Stomach (tissue), 9 donors: Measurements from ENCODE around the gene PNPLA8. TPM values are rescaled to one million over a fixed set of nuclear protein-coding genes. Genes with fewer than 3 reads are reported as not detected.

Experiments used
- DNase-seq, 2 donors: peaks; one replicate each; pipeline versions ENCODE4 v3.0.0 to v3.0.0-alpha.2; 2013 to 2019
- H3K27ac ChIP-seq, 5 donors: fragments of 200-600 bp in 4 of 5; sonication (generic) in 4 of 5; one replicate each; pipeline ENCODE4 v1.5.1; 2013 to 2019; ENCODE audit warnings: mild to moderate bottlenecking in 1 of 5, moderate library complexity in 1 of 5
- H3K27me3 ChIP-seq, 3 donors: fragments of 200-600 bp; sonication (generic); one replicate each; pipeline ENCODE4 v1.5.1; 2017 to 2019; ENCODE audit warnings: mixed run types in 1 of 3
- H3K36me3 ChIP-seq, 4 donors: fragments of 200-600 bp; sonication (generic); 1 replicate in 3 of 4; 2 replicates in 1 of 4; pipeline ENCODE4 v1.5.1; 2016 to 2019
- H3K4me1 ChIP-seq, 4 donors: fragments of 200-600 bp; sonication (generic); one replicate each; pipeline ENCODE4 v1.5.1; 2016 to 2019
- H3K4me3 ChIP-seq, 4 donors: fragments of 200-600 bp; sonication (generic) in 3 of 4; one replicate each; pipeline ENCODE4 v1.5.1; 2016 to 2019; ENCODE audit warnings: mild to moderate bottlenecking in 1 of 4
- H3K9me3 ChIP-seq, 4 donors: fragments of 200-600 bp; sonication (generic); one replicate each; pipeline ENCODE4 v1.5.1; 2016 to 2019
- EP300 ChIP-seq: sonication (generic); formaldehyde crosslinking; IDR thresholded peaks from one replicate; pipeline ENCODE4 v1.6.1; 2017; ENCODE audit warnings: antibody characterized with exemption
- POLR2A ChIP-seq, 4 donors: fragments of 450-650 bp; IDR thresholded peaks; one replicate each; pipeline ENCODE4 v1.6.1; 2016; ENCODE audit warnings: antibody characterized with exemption in 4 of 4, control low read depth in 2 of 4, mild to moderate bottlenecking in 1 of 4, moderate library complexity in 1 of 4
- POLR2AphosphoS5 ChIP-seq, 3 donors: sonication (generic); formaldehyde crosslinking; IDR thresholded peaks; one replicate each; pipeline ENCODE4 v1.6.1; 2016; ENCODE audit warnings: antibody characterized with exemption in 3 of 3
- WGBS, 5 donors: extraction: QIAGEN DNeasy Blood & Tissue Kit in 3 of 5; methylation state at CpG; one replicate each; pipeline versions ENCODE4 v1.1.5 to v1.1.7; 2013 to 2018; 5-methylcytosine and 5-hydroxymethylcytosine counted together
- intact Hi-C: fragments of 100-400 bp; cut with DNase I; formaldehyde crosslinking; loops from one replicate; pipeline ENCODE4 v1.15.1; 2023; ENCODE audit warnings: low total_unique reads
- polyA plus RNA-seq, 3 donors: library from polyadenylated mRNA; stranded (reverse); fragments of 200-250 nt; gene quantifications; one replicate each; pipeline ENCODE4 v1.2.3, GENCODE V29; 2013
- total RNA-seq, 5 donors: library from RNA; depleted of rRNA; stranded (reverse); fragments of >200 nt; gene quantifications; one replicate each; pipeline versions ENCODE4 v1.1.0 to v1.2.3, GENCODE V29; 2014 to 2016
- TF ChIP-seq, protein P1 (sequence below), 7 experiments: fragments of 450-650 bp in 4 of 7; fragments of 200-600 bp in 3 of 7; sonication (generic) in 3 of 7; IDR thresholded peaks; one replicate each; pipeline ENCODE4 v1.5.1; 2016 to 2019; ENCODE audit warnings: antibody characterized with exemption in 7 of 7, control low read depth in 2 of 7, mild to moderate bottlenecking in 1 of 7
- donor health status: healthy with polysubstance abuse.
- donor health status: Bipolar disorder and iron deficiency.
- donor health status: healthy.

The PNPLA8 gene
- total and polyA plus RNA-seq, 8 donors: 0.87 to 43.5 (median 16.7) TPM

- TF ChIP-seq, protein P1, sequence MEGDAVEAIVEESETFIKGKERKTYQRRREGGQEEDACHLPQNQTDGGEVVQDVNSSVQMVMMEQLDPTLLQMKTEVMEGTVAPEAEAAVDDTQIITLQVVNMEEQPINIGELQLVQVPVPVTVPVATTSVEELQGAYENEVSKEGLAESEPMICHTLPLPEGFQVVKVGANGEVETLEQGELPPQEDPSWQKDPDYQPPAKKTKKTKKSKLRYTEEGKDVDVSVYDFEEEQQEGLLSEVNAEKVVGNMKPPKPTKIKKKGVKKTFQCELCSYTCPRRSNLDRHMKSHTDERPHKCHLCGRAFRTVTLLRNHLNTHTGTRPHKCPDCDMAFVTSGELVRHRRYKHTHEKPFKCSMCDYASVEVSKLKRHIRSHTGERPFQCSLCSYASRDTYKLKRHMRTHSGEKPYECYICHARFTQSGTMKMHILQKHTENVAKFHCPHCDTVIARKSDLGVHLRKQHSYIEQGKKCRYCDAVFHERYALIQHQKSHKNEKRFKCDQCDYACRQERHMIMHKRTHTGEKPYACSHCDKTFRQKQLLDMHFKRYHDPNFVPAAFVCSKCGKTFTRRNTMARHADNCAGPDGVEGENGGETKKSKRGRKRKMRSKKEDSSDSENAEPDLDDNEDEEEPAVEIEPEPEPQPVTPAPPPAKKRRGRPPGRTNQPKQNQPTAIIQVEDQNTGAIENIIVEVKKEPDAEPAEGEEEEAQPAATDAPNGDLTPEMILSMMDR (IDR thresholded peaks at IDR 0.05): no peak
- TF ChIP-seq POLR2A (IDR thresholded peaks at IDR 0.05) (no peak), POLR2AphosphoS5 (IDR thresholded peaks at IDR 0.05) (no peak), EP300 (no peak)
- no peaks in the 10 kb centered on the region for H3K36me3 ChIP-seq
- no peaks in the 10 kb centered on the region for H3K27me3 ChIP-seq
- WGBS, 5 donors: 69 to 92% (median 85%) methylated on average over 1 of the region's 1 CpG
- no peak overlapping the region for H3K4me3 ChIP-seq
- H3K9me3 ChIP-seq: no peaks in the 10 kb centered on the region
- no peak overlapping the region for H3K27ac ChIP-seq
- no peak for DNase-seq
- H3K4me1 ChIP-seq: no peaks in the 10 kb centered on the region
- intact Hi-C loops: no loop called here
Observed at GRCh38 chr7:108431099-108431498, 94.8 kb downstream of the PNPLA8 start.

- DNase-seq: no peak
- no peak overlapping the region for H3K4me3 ChIP-seq
- 18 to 39% (median 36%) methylated on average over 1 of the region's 1 CpG for WGBS, 5 donors
- no peaks in the 10 kb centered on the region for H3K9me3 ChIP-seq
- H3K27ac ChIP-seq: no peak overlapping the region
- H3K4me1 ChIP-seq: no peaks in the 10 kb centered on the region
- TF ChIP-seq POLR2A (IDR thresholded peaks at IDR 0.05) (no peak), EP300 (no peak), POLR2AphosphoS5 (IDR thresholded peaks at IDR 0.05) (no peak)
- TF ChIP-seq, protein P1 (IDR thresholded peaks at IDR 0.05): no peak
- intact Hi-C loops: no loop called here
- no peaks in the 10 kb centered on the region for H3K36me3 ChIP-seq
- no peaks in the 10 kb centered on the region for H3K27me3 ChIP-seq
Observed at GRCh38 chr7:108430664-108431063, 95.3 kb downstream of the PNPLA8 start.

DNA sequence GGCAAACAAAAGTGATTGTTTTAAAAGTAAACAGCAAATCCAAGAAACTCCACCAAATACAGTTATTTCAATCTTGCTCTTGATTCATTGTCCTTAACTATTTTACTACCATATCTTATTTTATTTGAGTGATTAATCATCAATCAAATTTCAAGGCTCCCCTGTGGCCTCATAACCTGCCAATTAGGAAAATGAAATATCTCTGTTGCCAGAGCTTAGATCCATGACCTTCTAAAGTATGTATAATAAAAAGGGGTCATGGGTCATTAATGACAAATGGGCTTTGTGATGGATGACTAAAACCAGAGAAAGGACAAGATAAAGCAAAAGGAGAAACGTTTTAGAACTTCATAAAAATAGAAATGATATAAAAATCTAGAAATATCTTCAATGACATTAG is 98.2 kb downstream of the PNPLA8 start:
- Histone ChIP-seq H3K36me3 (no peaks in the 10 kb centered on the region), H3K27ac (no peak overlapping the region), H3K9me3 (no peaks in the 10 kb centered on the region), H3K27me3 (no peaks in the 10 kb centered on the region), H3K4me1 (no peaks in the 10 kb centered on the region), H3K4me3 (no peak overlapping the region)
- intact Hi-C loops: no loop called here
- no peak for DNase-seq
- WGBS, 5 donors: 37 to 45% (median 38%) methylated on average over 1 of the region's 1 CpG
- TF ChIP-seq EP300 (no peak), POLR2AphosphoS5 (IDR thresholded peaks at IDR 0.05) (no peak), POLR2A (IDR thresholded peaks at IDR 0.05) (no peak)
- TF ChIP-seq, protein P1 (IDR thresholded peaks at IDR 0.05): no peak

DNA sequence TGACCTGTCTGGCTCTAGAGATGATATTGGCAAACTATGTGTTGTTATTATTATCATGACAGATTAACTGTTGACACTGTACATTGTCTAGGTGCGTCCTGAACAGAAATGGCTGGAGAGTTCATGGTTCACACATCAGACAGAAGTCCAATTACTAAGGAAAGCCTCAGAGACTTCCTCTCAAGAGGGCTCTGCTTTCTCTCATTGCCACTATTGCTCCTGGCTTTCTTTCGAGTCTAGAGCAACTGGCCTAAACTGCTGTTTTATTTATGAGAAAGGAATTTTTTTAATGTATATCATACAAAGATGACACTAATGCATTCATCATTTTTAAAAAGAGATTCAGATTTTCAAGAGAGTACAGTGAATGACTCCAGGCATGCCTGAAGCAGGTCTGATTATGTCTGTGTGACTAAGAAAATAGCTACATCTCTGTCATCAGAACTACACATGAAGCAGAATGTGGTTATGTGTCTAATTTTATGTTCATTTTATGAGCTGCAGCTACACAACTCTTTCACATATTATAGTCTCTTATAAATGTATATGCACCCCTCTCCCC is 100.1 kb downstream of the PNPLA8 start:
- H3K27me3 ChIP-seq: no peaks in the 10 kb centered on the region
- H3K4me1 ChIP-seq: no peaks in the 10 kb centered on the region
- H3K36me3 ChIP-seq: no peaks in the 10 kb centered on the region
- no peak for DNase-seq
- TF ChIP-seq POLR2AphosphoS5 (IDR thresholded peaks at IDR 0.05): no peak
- TF ChIP-seq EP300: no peak
- TF ChIP-seq POLR2A (IDR thresholded peaks at IDR 0.05): no peak
- TF ChIP-seq, protein P1 (IDR thresholded peaks at IDR 0.05): no peak
- intact Hi-C loops: no loop called here
- WGBS, 5 donors: 49 to 80% (median 72%) methylated on average over 2 of the region's 2 CpGs
- no peak overlapping the region for H3K27ac ChIP-seq
- no peaks in the 10 kb centered on the region for H3K9me3 ChIP-seq
- H3K4me3 ChIP-seq: no peak overlapping the region
